Lower leg skin (tissue), 3 donors: ENCODE measurements around the gene NOTCH4.

Experiments
- CTCF ChIP-seq, 3 donors: fragments of 450-650 bp; IDR thresholded peaks; one replicate each; pipeline ENCODE4 v1.5.1; 2016; ENCODE audit warnings: antibody characterized with exemption in 3 of 3, mild to moderate bottlenecking in 3 of 3, moderate library complexity in 2 of 3
- POLR2A ChIP-seq, 2 donors: fragments of 450-650 bp; IDR thresholded peaks; one replicate each; pipeline ENCODE4 v1.6.1; 2016 to 2017; ENCODE audit warnings: antibody characterized with exemption in 2 of 2, mild to moderate bottlenecking in 1 of 2, moderate library complexity in 1 of 2

DNA sequence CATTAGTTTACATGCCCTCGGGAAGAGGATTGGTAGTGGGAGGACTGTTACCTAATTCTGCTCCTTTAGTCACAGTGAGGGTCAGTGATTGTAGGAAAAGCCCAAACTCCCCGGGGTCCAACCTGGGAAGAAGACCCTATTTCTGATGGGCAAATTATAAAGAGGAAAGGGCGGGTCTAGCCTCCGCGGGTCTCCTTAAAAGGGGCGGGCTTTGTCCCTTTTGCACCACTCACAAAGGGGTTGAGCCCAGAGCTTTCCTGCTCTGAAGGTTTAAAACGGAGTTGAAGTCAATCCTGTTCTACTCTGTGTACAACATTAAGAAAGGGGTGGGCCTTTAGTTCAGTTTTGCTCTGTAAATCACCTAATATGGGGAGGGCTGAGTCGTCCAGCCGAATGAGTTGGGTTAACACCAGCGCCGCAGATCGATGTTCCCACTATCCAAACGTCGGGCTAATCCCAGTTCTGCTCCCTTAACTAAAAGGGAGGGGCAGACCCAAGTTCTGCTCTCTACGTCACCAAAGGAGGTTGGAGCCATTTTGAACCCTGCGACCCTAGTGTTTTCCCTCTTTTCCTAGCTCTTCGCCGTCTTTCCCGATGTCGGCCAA, 46.6 kb downstream of the NOTCH4 start:
- TF ChIP-seq POLR2A (IDR thresholded peaks at IDR 0.05) (no peak), CTCF (IDR thresholded peaks at IDR 0.05) (no peak)
